Calu3 (cell line): Measurements from ENCODE around the gene P2RY10. TPM values are rescaled to one million over a fixed set of nuclear protein-coding genes. Genes with fewer than 3 reads are reported as not detected.

Experiments
- BruUV-seq: library from RNA; stranded (reverse); fragments of 400-500 nt; replicated peaks from 2 replicates; lab custom pipeline; 2021; lab: Mats Ljungman, UMichigan
- CTCF ChIA-PET: fragments of 300-600 bp; sonication (Branson Sonifier 250); formaldehyde crosslinking; loops from one replicate; lab custom pipeline; 2022; ENCODE audit warnings: antibody characterized with exemption; lab: Charles Lee
- DNase-seq: peaks from one replicate; pipeline ENCODE4 v3.0.0; 2022
- H3K27ac Mint-ChIP-seq: one replicate; pipeline ENCODE4 v1.8.0; 2022; ENCODE audit warnings: mixed read lengths; ENCODE audit not compliant: unreplicated experiment
- H3K27me3 Mint-ChIP-seq: one replicate; pipeline ENCODE4 v1.8.0; 2022; ENCODE audit warnings: mixed read lengths; ENCODE audit not compliant: unreplicated experiment
- H3K36me3 Mint-ChIP-seq: one replicate; pipeline ENCODE4 v1.8.0; 2022; ENCODE audit warnings: mild to moderate bottlenecking, moderate library complexity, mixed read lengths; ENCODE audit not compliant: insufficient read depth, unreplicated experiment
- H3K4me1 Mint-ChIP-seq: one replicate; pipeline ENCODE4 v1.8.0; 2022; ENCODE audit warnings: mild to moderate bottlenecking, low read depth, mixed read lengths; ENCODE audit not compliant: unreplicated experiment
- H3K4me3 Mint-ChIP-seq: one replicate; pipeline ENCODE4 v1.8.0; 2022; ENCODE audit warnings: mild to moderate bottlenecking, low read depth, moderate library complexity, mixed read lengths; ENCODE audit not compliant: unreplicated experiment
- H3K9me3 Mint-ChIP-seq: one replicate; pipeline ENCODE4 v1.8.0; 2022; ENCODE audit warnings: low read depth, mixed read lengths; ENCODE audit not compliant: unreplicated experiment
- intact Hi-C: fragments of 100-400 bp; cut with micrococcal nuclease; formaldehyde crosslinking; loops from one replicate; pipeline ENCODE4 v1.10.0; 2022; ENCODE audit not compliant: unreplicated experiment
- total RNA-seq: library from RNA; stranded (reverse); gene quantifications from 2 replicates; pipeline ENCODE4 v1.2.3, GENCODE V29; 2022
- TF ChIP-seq, protein P1 (sequence below): fragments of 200-600 bp; IDR thresholded peaks from one replicate; pipeline ENCODE4 v1.8.0; 2022; ENCODE audit warnings: antibody characterized with exemption; ENCODE audit not compliant: unreplicated experiment

P2RY10 gene
- total RNA-seq, 1 experiment from 2014 or later, result not detected

- Mint-ChIP-seq H3K27ac (no peak overlapping the region), H3K4me1 (no peaks in the 10 kb centered on the region), H3K27me3 (no peaks in the 10 kb centered on the region), H3K9me3 (peaks cover 5% of the 10 kb centered on the region), H3K36me3 (no peaks in the 10 kb centered on the region), H3K4me3 (no peak overlapping the region)
- DNase-seq, result no peak
- intact Hi-C loops, result no loop called here
- CTCF ChIA-PET, result no interaction called here
- TF ChIP-seq, protein P1, sequence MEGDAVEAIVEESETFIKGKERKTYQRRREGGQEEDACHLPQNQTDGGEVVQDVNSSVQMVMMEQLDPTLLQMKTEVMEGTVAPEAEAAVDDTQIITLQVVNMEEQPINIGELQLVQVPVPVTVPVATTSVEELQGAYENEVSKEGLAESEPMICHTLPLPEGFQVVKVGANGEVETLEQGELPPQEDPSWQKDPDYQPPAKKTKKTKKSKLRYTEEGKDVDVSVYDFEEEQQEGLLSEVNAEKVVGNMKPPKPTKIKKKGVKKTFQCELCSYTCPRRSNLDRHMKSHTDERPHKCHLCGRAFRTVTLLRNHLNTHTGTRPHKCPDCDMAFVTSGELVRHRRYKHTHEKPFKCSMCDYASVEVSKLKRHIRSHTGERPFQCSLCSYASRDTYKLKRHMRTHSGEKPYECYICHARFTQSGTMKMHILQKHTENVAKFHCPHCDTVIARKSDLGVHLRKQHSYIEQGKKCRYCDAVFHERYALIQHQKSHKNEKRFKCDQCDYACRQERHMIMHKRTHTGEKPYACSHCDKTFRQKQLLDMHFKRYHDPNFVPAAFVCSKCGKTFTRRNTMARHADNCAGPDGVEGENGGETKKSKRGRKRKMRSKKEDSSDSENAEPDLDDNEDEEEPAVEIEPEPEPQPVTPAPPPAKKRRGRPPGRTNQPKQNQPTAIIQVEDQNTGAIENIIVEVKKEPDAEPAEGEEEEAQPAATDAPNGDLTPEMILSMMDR, result no peak
- no TSS peak for BruUV-seq
Measured at GRCh38 chrX:78934866-78935265, 10.3 kb upstream of the P2RY10 start.

GRCh38 chrX:78944351-78944750, 840 bp upstream of the P2RY10 start:
- no peak for DNase-seq
- Mint-ChIP-seq H3K27ac (no peak overlapping the region), H3K4me3 (no peak overlapping the region), H3K4me1 (peaks cover 6% of the 10 kb centered on the region), H3K27me3 (no peaks in the 10 kb centered on the region), H3K36me3 (no peaks in the 10 kb centered on the region), H3K9me3 (no peaks in the 10 kb centered on the region)
- TF ChIP-seq, protein P1, result no peak
- intact Hi-C loops, result no loop called here
- no TSS peak for BruUV-seq
- CTCF ChIA-PET, result no interaction called here

GRCh38 chrX:78946178-78946931, 1.2 kb downstream of the P2RY10 start:
- intact Hi-C loops, result no loop called here
- Mint-ChIP-seq H3K27ac (no peak overlapping the region), H3K4me3 (no peak overlapping the region), H3K4me1 (peaks cover 5% of the 10 kb centered on the region), H3K9me3 (no peaks in the 10 kb centered on the region), H3K27me3 (no peaks in the 10 kb centered on the region), H3K36me3 (no peaks in the 10 kb centered on the region)
- CTCF ChIA-PET, result no interaction called here
- DNase-seq, result no peak
- TF ChIP-seq, protein P1, result no peak
- BruUV-seq, result no TSS peak

- CTCF ChIA-PET, result no interaction called here
- Mint-ChIP-seq H3K4me3 (no peak overlapping the region), H3K9me3 (peaks cover 2% of the 10 kb centered on the region)
Measured at GRCh38 chrX:78950009-78950835, 5.0 kb downstream of the P2RY10 start.

More at GRCh38 chrX:78950009-78950835, 5.0 kb downstream of the P2RY10 start:
- no TSS peak for BruUV-seq
- H3K27ac Mint-ChIP-seq, result no peak overlapping the region
- H3K36me3 Mint-ChIP-seq, result no peaks in the 10 kb centered on the region
- TF ChIP-seq, protein P1, result no peak
- intact Hi-C loops, result no loop called here
- H3K27me3 Mint-ChIP-seq, result no peaks in the 10 kb centered on the region
- DNase-seq, result no peak
- no peaks in the 10 kb centered on the region for H3K4me1 Mint-ChIP-seq
